HFFc6 (cell line): Measurements from ENCODE around the gene CKM. TPM values are rescaled to one million over a fixed set of nuclear protein-coding genes. Genes with fewer than 3 reads are reported as not detected.

Experiments
- DNase-seq: peaks from one replicate; pipeline ENCODE4 v3.0.0-alpha.2; 2018
- H3K27ac Mint-ChIP-seq: 2 replicates; pipeline ENCODE4 v1.8.0; 2020; ENCODE audit warnings: mild to moderate bottlenecking, mixed read lengths
- H3K27me3 Mint-ChIP-seq: 2 replicates; pipeline ENCODE4 v1.8.0; 2021; ENCODE audit warnings: mild to moderate bottlenecking, moderate library complexity, mixed read lengths; ENCODE audit not compliant: insufficient read depth
- H3K36me3 Mint-ChIP-seq: 2 replicates; pipeline ENCODE4 v1.8.0; 2021; ENCODE audit warnings: low read depth, mixed read lengths
- H3K4me1 Mint-ChIP-seq: 2 replicates; pipeline ENCODE4 v1.8.0; 2020; ENCODE audit warnings: low read depth, mixed read lengths
- H3K4me3 Mint-ChIP-seq: 2 replicates; pipeline ENCODE4 v1.8.0; 2020; ENCODE audit warnings: mild to moderate bottlenecking, moderate library complexity, mixed read lengths
- H3K9me3 Mint-ChIP-seq: 2 replicates; pipeline ENCODE4 v1.8.0; 2020; ENCODE audit warnings: mild to moderate bottlenecking, mixed read lengths
- total RNA-seq, 6 experiments: library from RNA; stranded (reverse); fragmentation: NEBNext Ultra II Directional; extraction: Animal tissue kit (Norgen Biotek cat#: 25700); gene quantifications; 2 replicates in 1 of 6; 3 replicates in 5 of 6; pipeline ENCODE4 v1.2.3, GENCODE V29; 2021
- TF ChIP-seq, protein P1 (sequence below): fragments of 200-600 bp; sonication (generic); IDR thresholded peaks from 2 replicates; pipeline ENCODE4 v1.5.0; 2021; ENCODE audit warnings: antibody characterized with exemption, mild to moderate bottlenecking

CKM gene
- total RNA-seq, 6 experiments from 2014 or later, result not detected

DNA sequence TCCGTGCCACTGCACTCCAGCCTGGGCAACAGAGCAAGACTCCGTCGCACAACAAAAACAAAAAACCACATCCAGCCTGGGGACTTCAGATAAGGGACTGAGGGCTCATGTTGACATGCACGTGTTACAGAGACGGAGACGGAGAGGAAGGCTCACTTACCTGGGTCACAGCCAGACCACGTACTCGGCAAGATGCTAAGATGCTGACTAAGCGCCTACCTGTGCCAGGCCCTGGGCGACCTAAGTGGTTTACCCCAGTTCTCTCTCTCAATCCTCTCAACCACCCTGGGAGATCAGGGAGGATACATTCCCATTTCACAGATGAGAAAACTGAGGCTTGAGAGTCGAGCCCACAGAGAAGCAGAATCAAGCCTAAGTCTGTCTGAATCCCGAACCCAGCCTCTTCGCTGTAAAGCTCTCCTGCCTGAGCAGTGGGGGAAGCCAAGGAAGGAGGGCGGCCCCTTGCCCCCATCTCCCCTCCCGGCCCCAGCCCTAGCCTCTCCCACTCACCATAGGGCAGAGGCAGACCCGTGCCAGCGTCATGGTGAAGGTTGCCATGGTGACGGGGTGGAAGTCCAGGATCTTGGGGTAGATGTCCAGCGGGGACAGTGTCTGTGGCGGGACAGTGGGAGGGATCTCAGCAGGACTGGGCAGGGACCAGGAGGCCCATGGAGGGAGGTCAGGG, 34.2 kb upstream of the CKM start:
- Mint-ChIP-seq H3K4me1 (no peaks in the 10 kb centered on the region), H3K4me3 (no peak overlapping the region), H3K27me3 (no peaks in the 10 kb centered on the region; the same call in 1 of the 2 replicates), H3K9me3 (no peaks in the 10 kb centered on the region), H3K27ac (no peak overlapping the region), H3K36me3 (peaks cover 54% of the 10 kb centered on the region)
- TF ChIP-seq, protein P1, sequence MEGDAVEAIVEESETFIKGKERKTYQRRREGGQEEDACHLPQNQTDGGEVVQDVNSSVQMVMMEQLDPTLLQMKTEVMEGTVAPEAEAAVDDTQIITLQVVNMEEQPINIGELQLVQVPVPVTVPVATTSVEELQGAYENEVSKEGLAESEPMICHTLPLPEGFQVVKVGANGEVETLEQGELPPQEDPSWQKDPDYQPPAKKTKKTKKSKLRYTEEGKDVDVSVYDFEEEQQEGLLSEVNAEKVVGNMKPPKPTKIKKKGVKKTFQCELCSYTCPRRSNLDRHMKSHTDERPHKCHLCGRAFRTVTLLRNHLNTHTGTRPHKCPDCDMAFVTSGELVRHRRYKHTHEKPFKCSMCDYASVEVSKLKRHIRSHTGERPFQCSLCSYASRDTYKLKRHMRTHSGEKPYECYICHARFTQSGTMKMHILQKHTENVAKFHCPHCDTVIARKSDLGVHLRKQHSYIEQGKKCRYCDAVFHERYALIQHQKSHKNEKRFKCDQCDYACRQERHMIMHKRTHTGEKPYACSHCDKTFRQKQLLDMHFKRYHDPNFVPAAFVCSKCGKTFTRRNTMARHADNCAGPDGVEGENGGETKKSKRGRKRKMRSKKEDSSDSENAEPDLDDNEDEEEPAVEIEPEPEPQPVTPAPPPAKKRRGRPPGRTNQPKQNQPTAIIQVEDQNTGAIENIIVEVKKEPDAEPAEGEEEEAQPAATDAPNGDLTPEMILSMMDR, result no peak
- DNase-seq, result no peak

DNA sequence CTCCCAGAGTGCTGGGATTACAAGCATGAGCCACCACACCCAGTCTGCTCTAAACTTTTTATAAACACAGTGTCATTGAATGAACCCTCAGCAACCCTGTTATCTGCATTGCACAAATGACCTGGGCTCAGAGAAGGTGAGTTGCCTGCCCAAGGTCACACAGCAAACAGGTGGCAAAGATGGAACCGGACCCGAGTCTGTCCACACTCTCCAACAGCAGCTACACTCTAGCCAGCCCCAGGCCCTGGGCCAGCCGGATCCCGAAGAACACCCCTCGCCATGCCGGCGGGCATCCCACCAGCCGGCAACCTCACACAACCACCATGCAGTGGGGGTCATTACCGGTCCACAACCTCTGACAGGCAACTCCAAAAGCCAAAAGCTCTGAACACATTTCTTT, 33.2 kb upstream of the CKM start:
- no peaks in the 10 kb centered on the region for H3K4me1 Mint-ChIP-seq
- peaks cover under 1% of the 10 kb centered on the region; the same call in 1 of the 2 replicates for H3K27me3 Mint-ChIP-seq
- no peak for DNase-seq
- TF ChIP-seq, protein P1, result no peak
- no peak overlapping the region for H3K27ac Mint-ChIP-seq
- no peak overlapping the region for H3K4me3 Mint-ChIP-seq
- no peaks in the 10 kb centered on the region for H3K9me3 Mint-ChIP-seq
- peaks cover 49% of the 10 kb centered on the region for H3K36me3 Mint-ChIP-seq

DNA sequence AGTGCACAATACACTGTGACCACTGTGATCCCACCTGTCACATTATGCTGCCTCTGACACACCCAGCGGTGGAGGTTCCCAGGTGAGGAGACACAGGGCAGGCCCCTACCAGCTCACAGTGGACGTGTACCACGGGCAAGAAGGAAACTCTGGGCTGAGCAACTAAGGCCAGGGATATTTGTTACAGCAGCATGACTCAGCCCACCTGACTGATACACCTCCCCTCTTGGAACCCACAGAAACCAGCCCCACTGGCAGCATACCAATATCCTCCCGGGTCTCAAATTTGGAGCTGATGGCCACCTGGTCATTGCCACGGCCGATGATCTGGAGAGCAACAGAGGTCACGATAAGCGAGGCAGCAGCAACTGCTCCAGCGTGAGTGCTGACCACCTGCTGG, 32.7 kb upstream of the CKM start:
- DNase-seq, result no peak
- no peaks in the 10 kb centered on the region for H3K9me3 Mint-ChIP-seq
- H3K27me3 Mint-ChIP-seq, result peaks cover 2% of the 10 kb centered on the region; the same call in 1 of the 2 replicates
- TF ChIP-seq, protein P1, result no peak
- H3K27ac Mint-ChIP-seq, result no peak overlapping the region
- no peaks in the 10 kb centered on the region for H3K4me1 Mint-ChIP-seq
- H3K4me3 Mint-ChIP-seq, result no peak overlapping the region
- peaks cover 49% of the 10 kb centered on the region for H3K36me3 Mint-ChIP-seq

DNA sequence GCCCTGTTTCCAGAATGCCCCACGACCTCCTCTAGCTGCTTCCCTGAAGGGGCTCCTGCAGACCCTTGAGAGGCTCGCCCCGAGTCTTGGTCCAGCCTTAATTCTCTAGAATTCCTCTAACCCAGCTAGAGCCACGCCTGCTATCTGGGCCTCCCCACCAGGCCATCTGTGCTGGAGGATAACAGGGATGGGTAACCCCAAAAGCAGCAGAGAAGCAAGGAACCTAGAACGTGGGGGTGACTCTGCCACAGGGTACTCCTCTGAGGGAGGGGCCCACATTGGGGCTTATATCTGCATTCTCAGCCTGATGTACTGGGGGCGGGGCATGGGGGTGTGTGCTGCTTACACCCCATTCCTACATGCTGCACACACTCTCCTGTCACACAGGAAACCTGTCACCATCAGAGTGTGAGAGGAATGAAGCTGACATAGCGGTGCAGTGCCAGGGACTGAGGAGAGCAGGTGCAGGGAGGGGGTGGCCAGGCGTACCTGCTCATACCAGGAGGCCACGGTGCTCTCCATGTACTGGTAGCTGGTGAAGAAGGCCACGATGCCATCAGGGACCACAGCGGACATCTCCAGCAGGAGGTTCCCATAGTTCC, 31.7 kb upstream of the CKM start:
- H3K4me3 Mint-ChIP-seq, result no peak overlapping the region
- TF ChIP-seq, protein P1, result no peak
- no peaks in the 10 kb centered on the region for H3K4me1 Mint-ChIP-seq
- peaks cover 2% of the 10 kb centered on the region; the same call in 1 of the 2 replicates for H3K27me3 Mint-ChIP-seq
- H3K9me3 Mint-ChIP-seq, result no peaks in the 10 kb centered on the region
- peaks cover 57% of the 10 kb centered on the region for H3K36me3 Mint-ChIP-seq
- H3K27ac Mint-ChIP-seq, result no peak overlapping the region
- DNase-seq, result no peak

DNA sequence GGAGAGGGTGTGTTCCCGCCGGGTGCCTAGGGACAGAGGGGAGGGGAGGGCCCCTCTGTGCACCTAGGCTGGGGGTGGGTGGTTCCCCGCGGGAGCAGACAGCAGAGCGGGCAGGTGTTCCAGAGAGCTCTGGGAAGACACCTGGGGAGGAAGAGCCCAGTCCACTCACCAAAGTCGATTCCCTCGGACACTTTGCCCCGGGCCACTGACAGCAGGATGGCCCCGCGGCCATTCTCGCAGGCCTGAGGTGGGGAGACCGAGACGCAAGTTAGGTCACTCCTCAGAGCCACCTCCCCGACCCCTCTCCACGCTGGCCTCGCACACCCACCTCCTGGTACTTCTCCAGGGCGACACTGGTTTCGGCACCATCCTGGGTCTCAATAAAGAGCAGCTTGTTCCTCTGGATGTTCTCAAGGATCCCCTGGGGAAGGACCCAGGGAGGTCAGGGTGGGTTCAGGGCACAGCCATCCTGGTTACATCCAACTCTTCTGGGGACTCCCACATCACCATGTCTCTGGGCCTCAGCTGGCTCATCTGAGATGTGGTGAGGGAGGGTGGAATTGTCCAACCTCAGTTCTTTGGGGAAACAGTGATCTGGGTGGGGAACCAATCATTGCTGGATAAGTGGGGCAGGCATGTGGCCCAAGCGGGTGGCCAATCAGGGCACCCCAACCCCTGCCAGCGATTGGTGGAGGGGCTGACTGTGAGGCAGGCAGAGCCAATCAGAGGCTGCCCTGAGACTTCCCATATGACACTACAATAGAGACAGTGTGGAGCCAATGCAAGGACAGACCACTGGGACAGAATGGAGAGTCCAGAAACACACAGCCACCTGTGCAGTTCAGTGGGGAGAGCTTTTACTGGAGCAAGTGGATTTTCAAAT, 30.5 kb upstream of the CKM start:
- H3K36me3 Mint-ChIP-seq, result peaks cover 51% of the 10 kb centered on the region
- no peak overlapping the region for H3K4me3 Mint-ChIP-seq
- no peak for DNase-seq
- TF ChIP-seq, protein P1, result no peak
- no peaks in the 10 kb centered on the region for H3K4me1 Mint-ChIP-seq
- no peak overlapping the region for H3K27ac Mint-ChIP-seq
- peaks cover 2% of the 10 kb centered on the region; the same call in 1 of the 2 replicates for H3K27me3 Mint-ChIP-seq
- H3K9me3 Mint-ChIP-seq, result no peaks in the 10 kb centered on the region
